NCI-H82 treated with DMSO at 0.1 percent for 48 hours (cell line): ENCODE results near the gene MMS22L.

Experiments used
- DNase-seq: peaks from one replicate; lab custom pipeline; 2025; ENCODE audit not compliant: unreplicated experiment; lab: John Stamatoyannopoulos, UW

Gene MMS22L

GRCh38 chr6:97095311-97095850 lies 187.6 kb downstream of the MMS22L start:
- DNase-seq, result no peak

- no peak for DNase-seq
Observed at GRCh38 chr6:97094376-97094775, 188.6 kb downstream of the MMS22L start.

- no peak for DNase-seq
Observed at GRCh38 chr6:97092673-97093305, 190.2 kb downstream of the MMS22L start.
